HepG2 (cell line): ENCODE results near the gene CCSER1. TPM values are rescaled to one million over a fixed set of nuclear protein-coding genes. Genes with fewer than 3 reads are reported as not detected.

Experiments used
- ATAC-seq: fragments of 200-7000 bp; cut with Tn5 transposase; 3 replicates; pipeline ENCODE4 v1.9.1; 2020; ENCODE audit warnings: mild to moderate bottlenecking, moderate library complexity
- BruUV-seq: library from RNA; stranded (reverse); fragments of 400-500 nt; replicated peaks from 2 replicates; lab custom pipeline; 2021; lab: Mats Ljungman, UMichigan
- CTCF ChIA-PET: fragments of 300-600 bp; formaldehyde crosslinking; extraction: SDS; loops from one replicate; lab custom pipeline; 2021; ENCODE audit warnings: low total read pairs, inconsistent platforms, low intra/inter-chr PET ratio; lab: Yijun Ruan, JAX
- POLR2A ChIA-PET: fragments of 350-600 bp; sonication (Branson Sonifier 250); formaldehyde crosslinking; loops from one replicate; lab custom pipeline; 2020; ENCODE audit warnings: antibody characterized with exemption, inconsistent platforms; lab: Yijun Ruan, JAX
- DNase-seq: peaks from one replicate; pipeline ENCODE4 v3.0.0-alpha.2; 2015; ENCODE audit warnings: low spot score
- FAIRE-seq: peaks from 3 replicates; lab custom pipeline; 2011; peaks lifted over from hg19 to GRCh38; lab: Jason Lieb, UNC
- H2AFZ ChIP-seq: one replicate; pipeline ENCODE4 v1.6.1; 2011; ENCODE audit warnings: low read length, inconsistent platforms
- H3K27ac ChIP-seq: fragments of 300-600 bp; 3 replicates; pipeline ENCODE4 v1.8.0; 2011; ENCODE audit warnings: mixed run types, mild to moderate bottlenecking, mixed read lengths, low read length, inconsistent platforms; ENCODE audit not compliant: insufficient read depth; ENCODE audit errors: extremely low read length
- H3K27me3 ChIP-seq, 2 experiments: fragments of 200-600 bp in 1 of 2; 2 replicates in 1 of 2; 3 replicates in 1 of 2; pipeline versions ENCODE4 v1.6.0 to v1.8.0; 2011; ENCODE audit warnings: low read length in 2 of 2, mild to moderate bottlenecking in 2 of 2, moderate library complexity in 2 of 2, inconsistent platforms in 1 of 2; ENCODE audit not compliant: insufficient read depth in 2 of 2, control insufficient read depth in 1 of 2
- H3K36me3 ChIP-seq, 2 experiments: fragments of 200-600 bp in 1 of 2; replicated peaks in 1 of 2; 2 replicates in 1 of 2; 3 replicates in 1 of 2; pipeline versions ENCODE4 v1.5.1 to v1.8.0; 2011; ENCODE audit warnings: low read length in 2 of 2, inconsistent platforms in 1 of 2; ENCODE audit not compliant: insufficient read depth in 2 of 2, control insufficient read depth in 1 of 2
- H3K4me1 ChIP-seq: 2 replicates; pipeline ENCODE4 v1.5.1; 2012; ENCODE audit warnings: low read length, inconsistent platforms; ENCODE audit not compliant: insufficient read depth
- H3K4me2 ChIP-seq: 2 replicates; pipeline ENCODE4 v1.6.0; 2011; ENCODE audit warnings: low read depth, low read length, inconsistent platforms
- H3K4me3 ChIP-seq, 3 experiments: fragments of 200-600 bp in 1 of 3; sonication (generic), shearing (Covaris generic) in 1 of 3; replicated peaks in 1 of 3; 2 replicates each; pipeline ENCODE4 v1.5.1; 2011 to 2016; ENCODE audit warnings: low read length in 3 of 3, inconsistent platforms in 2 of 3, low read depth in 2 of 3, mild to moderate bottlenecking in 2 of 3, control low read depth in 1 of 3, mixed read lengths in 1 of 3; ENCODE audit not compliant: insufficient read depth in 1 of 3
- H3K79me2 ChIP-seq: one replicate; pipeline ENCODE4 v1.6.1; 2011; ENCODE audit warnings: low read length, inconsistent platforms; ENCODE audit not compliant: insufficient read depth
- H3K9ac ChIP-seq: 2 replicates; pipeline ENCODE4 v1.6.0; 2011; ENCODE audit warnings: mild to moderate bottlenecking, low read depth, low read length, inconsistent platforms; ENCODE audit not compliant: insufficient read depth
- H3K9me3 ChIP-seq: 2 replicates; pipeline ENCODE4 v1.5.1; 2012; ENCODE audit warnings: mild to moderate bottlenecking, low read length
- H4K20me1 ChIP-seq: 2 replicates; pipeline ENCODE4 v1.6.0; 2011; ENCODE audit warnings: inconsistent platforms, mild to moderate bottlenecking, low read length, moderate library complexity; ENCODE audit not compliant: insufficient read depth
- FOXK2 ChIP-seq: fragments of 450-650 bp; IDR thresholded peaks from 2 replicates; pipeline ENCODE4 v1.6.1; 2016
- IKZF1 ChIP-seq: fragments of 450-650 bp; IDR thresholded peaks from 2 replicates; pipeline ENCODE4 v1.7.1; 2016
- PHF20 ChIP-seq: sonication (generic); formaldehyde crosslinking; IDR thresholded peaks from 2 replicates; pipeline ENCODE4 v1.5.0; 2020; ENCODE audit warnings: mild to moderate bottlenecking, missing genetic modification reagents
- TARDBP ChIP-seq: sonication (generic); formaldehyde crosslinking; IDR thresholded peaks from 2 replicates; pipeline ENCODE4 v1.8.0; 2022; ENCODE audit warnings: mild to moderate bottlenecking, missing genetic modification reagents
- TEAD2 ChIP-seq: sonication (generic); formaldehyde crosslinking; IDR thresholded peaks from 2 replicates; pipeline ENCODE4 v1.9.0; 2021; ENCODE audit warnings: missing genetic modification reagents
- U2AF1 ChIP-seq: fragments of 200-400 bp; formaldehyde crosslinking; optimal IDR thresholded peaks from 2 replicates; pipeline ENCODE3; 2017; ENCODE audit warnings: mild to moderate bottlenecking, low read depth, low read length
- ZGPAT ChIP-seq: IDR thresholded peaks from 2 replicates; pipeline ENCODE4 v1.6.1; 2016; ENCODE audit warnings: mild to moderate bottlenecking
- ZNF12 ChIP-seq: sonication (generic); formaldehyde crosslinking; IDR thresholded peaks from 2 replicates; pipeline ENCODE4 v1.5.0; 2020; ENCODE audit warnings: missing genetic modification reagents
- ZNF362 ChIP-seq: sonication (generic); formaldehyde crosslinking; IDR thresholded peaks from 2 replicates; pipeline ENCODE4 v1.4.0; 2020; ENCODE audit warnings: missing genetic modification reagents, mild to moderate bottlenecking, borderline replicate concordance
- ZNF446 ChIP-seq: sonication (generic); formaldehyde crosslinking; IDR thresholded peaks from 2 replicates; pipeline ENCODE4 v1.5.0; 2020; ENCODE audit warnings: mild to moderate bottlenecking, missing genetic modification reagents
- ZNF543 ChIP-seq: sonication (generic); formaldehyde crosslinking; IDR thresholded peaks from 2 replicates; pipeline ENCODE4 v1.4.0; 2020; ENCODE audit warnings: mild to moderate bottlenecking, missing genetic modification reagents
- ZNF644 ChIP-seq: IDR thresholded peaks from 2 replicates; pipeline ENCODE4 v1.6.1; 2016; ENCODE audit warnings: low read depth
- ZNF766 ChIP-seq: sonication (generic); formaldehyde crosslinking; IDR thresholded peaks from 2 replicates; pipeline ENCODE4 v1.5.0; 2020; ENCODE audit warnings: missing genetic modification reagents, borderline replicate concordance
- ZNF841 ChIP-seq: sonication (generic); formaldehyde crosslinking; IDR thresholded peaks from 2 replicates; pipeline ENCODE4 v1.8.1; 2023; ENCODE audit warnings: missing genetic modification reagents, borderline replicate concordance
- WGBS: methylation state at CpG from one replicate; pipeline ENCODE4 v1.1.6; 2017; ENCODE audit warnings: low lambda C conversion rate; 5-methylcytosine and 5-hydroxymethylcytosine counted together
- in situ Hi-C: cut with HindIII; loops from 2 replicates; pipeline ENCODE4 v1.10.0; 2017; ENCODE audit warnings: low pct_unique_long_range_greater_than_20kb; ENCODE audit not compliant: extremely low pct_ligation_motif_present
- intact Hi-C: fragments of 100-400 bp; cut with micrococcal nuclease; formaldehyde crosslinking; loops from one replicate; pipeline ENCODE4 v1.10.0; 2022; ENCODE audit not compliant: unreplicated experiment
- polyA plus RNA-seq, 8 experiments: library from polyadenylated mRNA; depleted of rRNA in 3 of 8; stranded (reverse) in 7 of 8; unstranded in 1 of 8; fragments of >200 nt; fragmentation: Illumina TruSeq in 4 of 8; extraction: Trizol in 4 of 8; gene quantifications; 2 replicates each; pipeline versions ENCODE4 v1.2.1 to v1.2.3, GENCODE V29; 2011 to 2016; ENCODE audit warnings: low read depth in 4 of 8, missing spikeins in 1 of 8, mixed read lengths in 1 of 8; ENCODE audit not compliant: insufficient read depth in 1 of 8
- total RNA-seq, 5 experiments: library from RNA; depleted of rRNA; stranded (reverse); fragments of >200 nt; fragmentation: Illumina TruSeq; extraction: Trizol; gene quantifications; 2 replicates each; pipeline ENCODE4 v1.2.3, GENCODE V29; 2016; ENCODE audit warnings: low read depth in 1 of 5

The CCSER1 gene
- total and polyA plus RNA-seq, 2 of the 13 experiments (the other 11 are each of a cell fraction or from before 2014, with no cell fraction given) = not detected

DNA sequence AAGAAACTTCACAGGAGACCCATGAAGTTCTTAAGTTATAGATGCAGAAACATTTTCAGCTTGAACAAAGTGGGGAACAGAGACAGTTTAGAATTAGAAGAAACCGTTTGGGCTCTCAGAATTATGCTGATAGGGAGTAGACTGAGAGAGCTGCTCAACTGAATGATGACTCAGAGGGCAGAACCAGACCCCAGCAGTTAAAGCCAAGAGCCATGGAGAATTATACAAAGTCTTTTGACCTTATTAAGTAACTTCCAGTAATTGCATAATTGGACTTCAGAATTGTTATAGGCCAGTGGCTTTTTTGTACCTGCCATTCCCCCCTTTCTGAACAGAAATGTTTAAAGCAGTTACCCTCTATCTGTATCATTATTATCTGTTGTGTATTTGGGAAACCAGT is 642.1 kb downstream of the CCSER1 start:
- FAIRE-seq (no peak), DNase-seq (no peak), ATAC-seq (no peak)
- H3K36me3 ChIP-seq = no peaks in the 10 kb centered on the region
- no peak overlapping the region for H3K4me3 ChIP-seq
- H3K27me3 ChIP-seq = no peaks in the 10 kb centered on the region
- ChIA-PET POLR2A (no interaction called here), CTCF (no interaction called here)
- 0% methylated on average over 1 of the region's 1 CpG for WGBS
- intact Hi-C loops (no loop called here), in situ Hi-C loops (no loop called here)
- no peaks in the 10 kb centered on the region for H3K4me1 ChIP-seq
- H3K9me3 ChIP-seq = no peaks in the 10 kb centered on the region
- H3K79me2 ChIP-seq = no peaks in the 10 kb centered on the region
- no TSS peak for BruUV-seq
- TF ChIP-seq ZNF644 (no peak), ZNF446 (CRISPR knock-in tag) (no peak), ZNF766 (no peak), ZNF841 (no peak), TEAD2 (CRISPR knock-in tag) (no peak), ZGPAT (no peak), ZNF362 (no peak), TARDBP (CRISPR knock-in tag) (no peak), PHF20 (no peak), ZNF12 (no peak), U2AF1 (no peak), FOXK2 (no peak), ZNF543 (CRISPR knock-in tag) (no peak), IKZF1 (no peak)
- H2AFZ ChIP-seq = no peak overlapping the region
- H3K27ac ChIP-seq = no peak overlapping the region
- no peak overlapping the region for H3K9ac ChIP-seq
- no peak overlapping the region for H3K4me2 ChIP-seq
- H4K20me1 ChIP-seq = no peaks in the 10 kb centered on the region
